DOHH2 (cell line): ENCODE measurements around the gene MYBPC2.

Experiments
- H3F3A ChIP-seq: fragments of 200-600 bp; sonication (generic), shearing (Covaris generic); 2 replicates; pipeline ENCODE4 v1.6.0; 2016; ENCODE audit warnings: antibody characterized with exemption, mild to moderate bottlenecking; ENCODE audit not compliant: control insufficient read depth, insufficient read depth
- H3K27ac ChIP-seq: fragments of 200-600 bp; sonication (generic); 2 replicates; pipeline ENCODE4 v1.5.1; 2014; ENCODE audit warnings: low read depth, mild to moderate bottlenecking, low read length, moderate library complexity
- H3K27me3 ChIP-seq: fragments of 200-600 bp; sonication (generic); 2 replicates; pipeline ENCODE4 v1.6.1; 2014; ENCODE audit warnings: mild to moderate bottlenecking, low read length, mixed read lengths; ENCODE audit not compliant: control insufficient read depth
- H3K36me3 ChIP-seq: fragments of 200-600 bp; sonication (generic); 2 replicates; pipeline ENCODE4 v1.6.1; 2014; ENCODE audit warnings: mild to moderate bottlenecking, low read length, moderate library complexity, mixed read lengths; ENCODE audit not compliant: control insufficient read depth
- H3K4me1 ChIP-seq: fragments of 200-600 bp; sonication (generic); 2 replicates; pipeline ENCODE4 v1.6.1; 2014; ENCODE audit warnings: mild to moderate bottlenecking, low read length, mixed read lengths; ENCODE audit not compliant: control insufficient read depth
- H3K4me2 ChIP-seq: fragments of 200-600 bp; sonication (generic); 2 replicates; pipeline ENCODE4 v1.6.0; 2014; ENCODE audit warnings: mild to moderate bottlenecking, low read length, moderate library complexity
- H3K4me3 ChIP-seq: fragments of 200-600 bp; sonication (generic); 2 replicates; pipeline ENCODE4 v1.5.1; 2014; ENCODE audit warnings: mild to moderate bottlenecking, low read length, mixed read lengths
- H3K79me2 ChIP-seq: fragments of 200-600 bp; sonication (generic); 2 replicates; pipeline ENCODE4 v1.6.1; 2014; ENCODE audit warnings: mild to moderate bottlenecking, low read length, mixed read lengths; ENCODE audit not compliant: control insufficient read depth
- H3K9me2 ChIP-seq: fragments of 200-600 bp; sonication (generic); replicated peaks from 2 replicates; pipeline ENCODE4 v1.6.1; 2014; ENCODE audit warnings: mild to moderate bottlenecking, low read length, mixed read lengths; ENCODE audit not compliant: control insufficient read depth
- H3K9me3 ChIP-seq: fragments of 200-600 bp; sonication (generic); 2 replicates; pipeline ENCODE4 v1.6.1; 2014; ENCODE audit warnings: antibody characterized with exemption, low read length, mixed read lengths; ENCODE audit not compliant: control insufficient read depth, insufficient read depth
- H4K20me1 ChIP-seq: fragments of 200-600 bp; sonication (generic); 2 replicates; pipeline ENCODE4 v1.6.0; 2014; ENCODE audit warnings: low read depth, mild to moderate bottlenecking, antibody characterized with exemption, low read length, moderate library complexity; ENCODE audit not compliant: control insufficient read depth, insufficient read depth
- EZH2phosphoT487 ChIP-seq: fragments of 200-600 bp; sonication (generic); IDR thresholded peaks from 2 replicates; pipeline ENCODE4 v1.6.1; 2017; ENCODE audit warnings: borderline replicate concordance, mild to moderate bottlenecking, antibody characterized with exemption, low read length, moderate library complexity, mixed read lengths
- TF ChIP-seq, protein P1 (sequence below): fragments of 200-600 bp; sonication (generic); IDR thresholded peaks from one replicate; pipeline ENCODE4 v1.5.1; 2014; ENCODE audit warnings: antibody characterized with exemption, mild to moderate bottlenecking, low read depth, low read length; ENCODE audit not compliant: poor library complexity, severe bottlenecking

The MYBPC2 gene

GRCh38 chr19:50420808-50421207 lies 11.9 kb upstream of the MYBPC2 start:
- Histone ChIP-seq H3K36me3 (peaks cover 87% of the 10 kb centered on the region), H3K9me2 (no peaks in the 10 kb centered on the region), H3K27me3 (no peaks in the 10 kb centered on the region), H3K4me1 (peaks cover 75% of the 10 kb centered on the region), H3K4me3 (peak overlapping the region; percentile 92), H4K20me1 (peaks cover 18% of the 10 kb centered on the region; the same call in 1 of the 2 replicates), H3K79me2 (peaks cover 71% of the 10 kb centered on the region), H3K9me3 (no peaks in the 10 kb centered on the region), H3K27ac (peak overlapping the region; percentile 95), H3K4me2 (peak overlapping the region; percentile 97), H3F3A (peaks cover 48% of the 10 kb centered on the region)
- TF ChIP-seq, protein P1, sequence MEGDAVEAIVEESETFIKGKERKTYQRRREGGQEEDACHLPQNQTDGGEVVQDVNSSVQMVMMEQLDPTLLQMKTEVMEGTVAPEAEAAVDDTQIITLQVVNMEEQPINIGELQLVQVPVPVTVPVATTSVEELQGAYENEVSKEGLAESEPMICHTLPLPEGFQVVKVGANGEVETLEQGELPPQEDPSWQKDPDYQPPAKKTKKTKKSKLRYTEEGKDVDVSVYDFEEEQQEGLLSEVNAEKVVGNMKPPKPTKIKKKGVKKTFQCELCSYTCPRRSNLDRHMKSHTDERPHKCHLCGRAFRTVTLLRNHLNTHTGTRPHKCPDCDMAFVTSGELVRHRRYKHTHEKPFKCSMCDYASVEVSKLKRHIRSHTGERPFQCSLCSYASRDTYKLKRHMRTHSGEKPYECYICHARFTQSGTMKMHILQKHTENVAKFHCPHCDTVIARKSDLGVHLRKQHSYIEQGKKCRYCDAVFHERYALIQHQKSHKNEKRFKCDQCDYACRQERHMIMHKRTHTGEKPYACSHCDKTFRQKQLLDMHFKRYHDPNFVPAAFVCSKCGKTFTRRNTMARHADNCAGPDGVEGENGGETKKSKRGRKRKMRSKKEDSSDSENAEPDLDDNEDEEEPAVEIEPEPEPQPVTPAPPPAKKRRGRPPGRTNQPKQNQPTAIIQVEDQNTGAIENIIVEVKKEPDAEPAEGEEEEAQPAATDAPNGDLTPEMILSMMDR = no peak
- TF ChIP-seq EZH2phosphoT487 = no peak

DNA sequence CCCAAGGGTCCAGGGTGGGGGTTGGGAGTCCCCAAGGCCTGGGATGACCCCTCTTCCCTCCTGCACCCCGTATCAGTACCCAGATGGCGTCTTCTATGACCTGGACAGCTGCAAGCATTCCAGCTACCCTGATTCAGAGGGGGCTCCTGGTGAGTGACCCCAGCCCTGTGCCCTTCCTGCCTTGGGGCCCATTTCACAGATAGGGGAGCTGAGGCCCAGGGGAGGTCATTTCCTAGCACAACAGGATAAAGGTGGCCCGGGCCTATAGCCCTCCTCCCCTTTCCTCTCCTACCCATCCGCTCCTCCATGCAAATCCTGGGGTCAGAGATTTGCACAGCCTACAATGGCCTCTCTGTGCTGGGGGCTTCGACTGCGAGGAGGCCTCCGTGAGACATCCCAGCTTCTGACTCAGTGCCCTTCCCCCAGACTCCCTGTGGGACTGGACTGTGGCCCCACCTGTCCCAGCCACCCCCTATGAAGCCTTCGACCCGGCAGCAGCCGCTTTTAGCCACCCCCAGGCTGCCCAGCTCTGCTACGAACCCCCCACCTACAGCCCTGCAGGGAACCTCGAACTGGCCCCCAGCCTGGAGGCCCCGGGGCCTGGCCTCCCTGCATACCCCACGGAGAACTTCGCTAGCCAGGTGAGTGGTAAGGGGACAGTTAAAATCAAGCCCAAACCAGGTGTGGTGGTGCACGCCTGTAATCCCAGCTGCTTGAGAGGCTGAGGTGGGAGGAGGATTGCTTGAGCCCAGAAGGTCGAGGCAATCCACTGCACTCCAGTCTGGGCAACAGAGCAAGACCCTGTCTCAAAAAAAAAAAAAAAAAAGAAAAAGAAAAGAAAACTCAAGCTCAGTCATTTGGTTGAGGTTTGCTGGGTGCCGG lies 10.1 kb upstream of the MYBPC2 start:
- Histone ChIP-seq H3K79me2 (peaks cover 63% of the 10 kb centered on the region), H3K4me2 (peak overlapping the region; percentile 97), H3K27me3 (no peaks in the 10 kb centered on the region), H3K4me3 (peak overlapping the region; percentile 92), H3F3A (peaks cover 50% of the 10 kb centered on the region), H3K4me1 (peaks cover 69% of the 10 kb centered on the region), H3K9me3 (no peaks in the 10 kb centered on the region), H3K9me2 (no peaks in the 10 kb centered on the region), H3K27ac (peak overlapping the region; percentile 95), H4K20me1 (peaks cover 18% of the 10 kb centered on the region; the same call in 1 of the 2 replicates), H3K36me3 (peaks cover 87% of the 10 kb centered on the region)
- TF ChIP-seq, protein P1 = no peak
- no peak for TF ChIP-seq EZH2phosphoT487

DNA sequence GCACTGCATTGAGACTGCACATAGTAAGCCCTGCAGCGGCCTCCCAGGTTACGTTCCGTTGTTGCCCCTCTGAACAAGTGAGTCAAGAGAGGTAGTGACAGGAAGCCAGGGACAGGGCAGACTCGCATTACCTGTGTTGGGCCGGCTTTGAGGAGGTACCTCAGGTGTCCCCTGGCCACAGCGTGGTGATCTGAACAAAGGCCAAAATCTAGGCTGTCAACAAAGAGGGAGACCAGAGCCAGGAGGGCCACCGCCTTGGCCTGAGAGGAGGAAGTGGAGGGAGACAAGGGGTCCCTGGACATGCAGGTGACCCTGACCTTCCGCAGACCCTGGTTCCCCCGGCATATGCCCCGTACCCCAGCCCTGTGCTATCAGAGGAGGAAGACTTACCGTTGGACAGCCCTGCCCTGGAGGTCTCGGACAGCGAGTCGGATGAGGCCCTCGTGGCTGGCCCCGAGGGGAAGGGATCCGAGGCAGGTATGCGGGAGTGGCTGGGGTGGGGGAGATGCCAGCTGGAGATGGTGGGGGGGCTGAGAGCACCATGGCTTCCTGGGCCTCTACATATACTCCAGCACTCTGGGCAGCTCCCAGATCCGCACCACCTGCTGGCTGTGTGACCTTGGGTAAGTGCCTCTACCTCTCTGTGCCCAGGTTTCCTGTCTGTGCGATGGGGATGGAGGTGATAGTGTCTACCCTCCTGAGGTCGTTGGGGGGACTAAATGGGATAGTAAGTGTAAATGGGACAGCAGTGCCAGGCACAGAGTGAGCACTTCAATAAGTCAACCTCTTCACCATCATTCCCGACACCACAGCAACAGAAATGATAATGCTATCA lies 9.2 kb upstream of the MYBPC2 start:
- Histone ChIP-seq H3K9me2 (no peaks in the 10 kb centered on the region), H3K9me3 (no peaks in the 10 kb centered on the region), H3K27ac (peak overlapping the region; percentile 95; the same call in 1 of the 2 replicates), H3K4me2 (peak overlapping the region; percentile 17; the same call in 1 of the 2 replicates), H3K4me1 (peaks cover 69% of the 10 kb centered on the region), H3K36me3 (peaks cover 88% of the 10 kb centered on the region), H3F3A (peaks cover 56% of the 10 kb centered on the region), H3K79me2 (peaks cover 54% of the 10 kb centered on the region), H4K20me1 (peaks cover 18% of the 10 kb centered on the region; the same call in 1 of the 2 replicates), H3K4me3 (no peak overlapping the region), H3K27me3 (no peaks in the 10 kb centered on the region)
- TF ChIP-seq, protein P1 = no peak
- TF ChIP-seq EZH2phosphoT487 = no peak
